Hippocampal formation (tissue), 2 donors: ENCODE data around the gene RPS6KA2.

ENCODE experiments used
- DNase-seq, 2 donors: peaks; one replicate each; lab custom pipeline; 2025; lab: John Stamatoyannopoulos, UW

The RPS6KA2 gene

GRCh38 chr6:166503167-166503744 lies 123.8 kb downstream of the RPS6KA2 start:
- DNase-seq: no peak

- no peak for DNase-seq
Observed at GRCh38 chr6:166502453-166502852, 124.6 kb downstream of the RPS6KA2 start.

- no peak for DNase-seq
Observed at GRCh38 chr6:166501246-166501645, 125.8 kb downstream of the RPS6KA2 start.

- DNase-seq: peak; percentile 65 to 66
Observed at GRCh38 chr6:166500246-166500645, 126.8 kb downstream of the RPS6KA2 start.

DNA sequence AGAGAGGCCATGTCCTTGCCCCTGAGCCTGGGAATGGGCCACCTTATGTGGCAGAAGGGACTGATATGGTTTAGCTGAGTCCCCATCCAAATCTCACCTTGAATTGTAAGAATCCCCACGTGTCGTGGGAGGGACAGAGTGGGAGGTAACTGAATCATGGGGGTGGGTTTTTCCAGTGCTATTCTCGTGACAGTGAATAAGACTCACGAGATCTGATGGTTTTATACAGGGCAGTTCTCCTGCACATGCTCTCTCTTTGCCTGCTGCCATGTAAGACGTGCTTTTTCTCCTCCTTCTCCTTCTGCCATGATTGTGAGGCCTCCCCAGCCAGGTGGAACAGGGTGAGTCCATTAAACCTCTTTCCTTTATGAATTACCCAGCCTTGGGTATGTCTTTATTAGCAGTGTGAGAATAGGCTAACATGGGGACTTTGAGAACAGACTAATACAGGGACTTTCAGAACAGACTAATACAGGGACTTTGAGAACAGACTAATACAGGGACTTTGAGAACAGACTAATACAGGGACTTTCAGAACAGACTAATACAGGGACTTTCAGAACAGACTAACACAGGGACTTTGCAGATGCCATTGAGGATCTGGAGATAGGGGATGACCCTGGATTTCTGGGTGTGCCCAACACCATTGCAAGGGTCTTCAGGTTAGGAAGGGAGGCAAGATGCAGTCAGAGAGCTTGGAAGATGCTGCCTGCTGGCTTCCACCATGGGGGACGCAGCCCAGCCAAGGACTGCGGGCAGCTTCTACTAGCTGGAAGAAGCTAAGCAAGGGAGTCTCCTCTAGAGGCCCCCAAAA lies 127.5 kb downstream of the RPS6KA2 start:
- no peak for DNase-seq

DNA sequence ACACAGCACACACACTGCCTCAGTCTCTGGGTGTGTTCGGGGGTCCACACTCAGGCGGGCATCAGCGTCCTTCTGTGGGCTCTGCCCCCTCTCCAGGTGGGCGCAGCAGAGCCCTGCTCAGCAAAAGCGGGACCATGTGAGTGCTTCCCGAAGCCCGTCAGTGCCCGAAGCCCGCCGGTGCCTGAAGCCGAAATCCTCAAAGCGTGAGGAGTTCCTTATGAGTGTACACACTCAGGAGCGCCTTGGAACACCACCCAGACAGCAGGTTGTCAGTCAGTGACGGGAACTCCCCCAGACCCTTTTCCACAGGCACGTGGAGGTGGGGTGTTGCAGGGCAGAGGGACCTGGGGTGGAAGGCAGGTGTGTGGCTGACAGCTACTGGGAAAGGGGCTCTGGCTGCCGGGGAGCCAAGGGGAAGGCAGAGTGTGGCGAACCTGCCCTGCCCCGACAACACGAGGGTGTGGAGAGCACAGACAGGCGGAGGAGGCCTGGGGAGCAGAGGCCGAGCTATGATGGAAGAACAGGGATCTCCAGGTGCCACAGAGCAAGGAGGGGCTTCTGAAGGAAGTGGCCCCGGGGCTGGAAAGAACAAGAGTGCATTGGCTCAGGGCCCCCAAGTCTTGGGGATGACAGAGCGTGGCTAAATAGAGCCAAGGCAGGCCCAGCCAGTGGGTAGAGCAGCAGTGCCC lies 128.2 kb downstream of the RPS6KA2 start:
- DNase-seq: no peak

DNA sequence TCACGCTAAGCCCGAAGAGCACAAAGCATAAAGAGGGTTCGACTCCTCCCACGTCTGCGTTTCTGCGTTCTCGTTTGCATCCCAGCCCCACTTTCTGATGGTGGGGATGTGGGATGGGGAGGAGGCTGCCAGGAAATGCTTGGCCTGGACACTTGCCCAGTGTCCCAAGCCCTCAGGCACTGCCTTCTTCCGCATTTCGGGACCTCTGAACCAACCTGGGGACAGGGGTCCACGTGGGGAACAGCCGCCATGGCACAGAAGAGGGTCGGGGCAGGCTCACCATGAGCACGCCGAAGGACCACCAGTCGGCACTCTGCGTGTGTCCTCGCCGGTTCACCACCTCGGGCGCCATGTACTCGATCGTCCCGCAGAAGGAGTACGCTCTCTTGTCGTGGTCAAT lies 128.8 kb downstream of the RPS6KA2 start:
- DNase-seq: no peak

DNA sequence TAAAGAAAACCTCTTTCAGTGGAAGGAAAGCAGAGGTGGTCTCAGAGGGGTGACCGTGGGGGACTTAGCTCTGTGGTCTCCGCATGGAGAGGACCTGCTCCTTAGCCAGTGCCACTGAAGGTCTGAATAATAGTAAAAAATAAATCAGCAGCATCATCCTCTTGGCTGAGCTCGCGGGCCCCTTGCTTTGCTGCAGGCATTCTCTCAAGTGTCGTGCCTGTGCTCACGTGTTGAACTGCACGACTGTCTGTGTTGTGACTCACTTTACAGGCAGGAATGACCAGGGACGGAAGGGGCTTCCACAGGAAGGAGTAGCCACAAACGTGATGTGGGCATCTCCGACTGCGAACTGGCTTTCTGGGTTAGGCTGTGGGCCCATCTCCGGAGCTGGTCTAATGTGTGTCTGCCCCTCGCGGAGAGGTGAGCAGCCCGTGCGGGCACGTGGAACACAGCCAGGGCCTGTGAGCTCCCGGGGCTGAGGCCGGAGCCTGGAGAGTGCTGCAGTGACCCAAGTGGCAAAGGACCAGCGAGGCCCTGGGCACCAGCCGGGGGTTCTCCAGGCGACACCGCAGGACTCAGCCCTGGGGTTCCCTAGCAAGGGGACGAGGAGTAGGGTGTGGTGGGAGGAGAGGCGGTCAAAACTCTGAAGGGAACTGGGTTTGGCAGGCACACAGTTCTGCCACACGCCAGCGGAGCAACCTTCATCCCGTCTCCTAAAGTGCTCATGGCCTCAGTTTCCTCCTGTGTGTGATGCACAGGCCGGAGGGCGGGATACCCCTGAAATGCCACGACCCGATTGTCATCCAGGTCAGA lies 129.8 kb downstream of the RPS6KA2 start:
- DNase-seq: no peak

- no peak for DNase-seq
Observed at GRCh38 chr6:166496460-166496859, 130.6 kb downstream of the RPS6KA2 start.

DNA sequence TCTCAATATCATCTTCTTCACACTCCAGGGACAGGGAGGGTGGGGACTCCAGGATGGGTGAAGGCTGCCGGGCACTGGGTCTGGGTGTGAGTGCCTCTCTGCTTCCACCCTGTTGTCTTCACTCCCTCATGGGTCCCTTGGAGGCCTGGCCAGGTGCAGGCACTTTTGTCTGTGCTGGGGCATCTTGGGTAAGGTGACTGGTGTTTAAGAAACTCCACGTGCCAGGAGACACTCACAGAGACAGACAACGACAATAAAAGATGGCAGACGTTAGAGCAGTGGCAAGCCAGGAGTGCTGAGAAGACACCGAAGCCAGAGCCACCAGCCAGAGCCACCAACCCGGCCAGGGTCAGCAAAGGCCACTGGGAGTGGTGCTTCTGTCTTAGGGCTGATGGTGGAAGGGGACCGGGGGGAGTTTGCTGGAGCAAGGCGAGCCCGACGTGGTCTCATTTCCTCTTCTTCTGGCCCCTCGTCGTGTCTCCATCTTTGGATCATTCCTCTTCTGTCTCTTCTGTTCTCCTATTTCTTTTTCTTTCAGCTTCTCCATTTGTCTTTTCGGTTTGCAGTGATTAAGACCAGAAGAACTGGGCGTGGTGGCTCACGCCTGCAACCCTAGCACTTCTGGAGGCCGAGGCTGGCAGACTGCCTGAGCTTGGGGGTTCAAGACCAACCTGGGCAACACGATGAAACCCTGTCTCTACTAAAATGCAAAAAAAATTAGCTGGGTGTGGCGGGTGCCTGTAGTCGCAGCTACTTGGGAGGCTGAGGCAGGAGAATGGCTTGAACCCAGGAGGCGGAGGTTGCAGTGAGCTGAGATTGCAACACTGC lies 131.3 kb downstream of the RPS6KA2 start:
- DNase-seq: no peak

GRCh38 chr6:166494757-166495486 lies 132.1 kb downstream of the RPS6KA2 start:
- DNase-seq: peak; percentile 41 to 53

GRCh38 chr6:166494101-166494441 lies 133.0 kb downstream of the RPS6KA2 start:
- no peak for DNase-seq

DNA sequence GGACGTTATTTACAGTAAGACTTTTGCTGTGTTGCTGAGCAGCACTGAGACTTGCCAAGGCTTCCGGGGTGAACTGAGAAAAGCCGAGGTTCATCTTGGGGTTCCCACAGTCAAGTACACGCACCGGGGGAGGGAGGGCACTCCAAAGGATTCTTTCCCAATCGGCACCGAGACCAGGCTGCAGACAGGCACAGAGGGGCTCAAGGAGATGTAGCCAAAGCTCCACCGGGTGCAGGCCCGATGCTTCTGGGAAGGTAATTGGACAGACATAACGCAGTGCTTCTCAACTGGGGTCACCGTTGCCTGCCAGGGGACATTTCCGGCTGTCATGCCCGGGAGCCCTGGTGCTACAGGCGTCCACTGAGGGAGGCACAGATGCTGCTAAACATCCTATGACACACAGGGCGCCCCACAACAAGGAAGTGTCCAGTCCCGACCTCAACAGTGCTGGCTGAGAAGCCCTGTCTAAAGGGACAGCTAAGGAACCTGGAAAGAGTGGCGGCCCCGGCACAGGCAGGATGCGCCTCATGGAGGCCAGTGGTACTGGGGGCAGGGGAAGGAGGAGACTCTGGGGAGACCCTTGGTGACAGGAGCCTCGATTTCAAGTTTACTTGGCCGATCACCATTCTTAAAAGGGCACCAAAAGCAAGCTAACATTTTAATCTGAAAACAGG lies 133.5 kb downstream of the RPS6KA2 start:
- no peak for DNase-seq

- no peak for DNase-seq
Observed at GRCh38 chr6:166492092-166492741, 134.8 kb downstream of the RPS6KA2 start.

DNA sequence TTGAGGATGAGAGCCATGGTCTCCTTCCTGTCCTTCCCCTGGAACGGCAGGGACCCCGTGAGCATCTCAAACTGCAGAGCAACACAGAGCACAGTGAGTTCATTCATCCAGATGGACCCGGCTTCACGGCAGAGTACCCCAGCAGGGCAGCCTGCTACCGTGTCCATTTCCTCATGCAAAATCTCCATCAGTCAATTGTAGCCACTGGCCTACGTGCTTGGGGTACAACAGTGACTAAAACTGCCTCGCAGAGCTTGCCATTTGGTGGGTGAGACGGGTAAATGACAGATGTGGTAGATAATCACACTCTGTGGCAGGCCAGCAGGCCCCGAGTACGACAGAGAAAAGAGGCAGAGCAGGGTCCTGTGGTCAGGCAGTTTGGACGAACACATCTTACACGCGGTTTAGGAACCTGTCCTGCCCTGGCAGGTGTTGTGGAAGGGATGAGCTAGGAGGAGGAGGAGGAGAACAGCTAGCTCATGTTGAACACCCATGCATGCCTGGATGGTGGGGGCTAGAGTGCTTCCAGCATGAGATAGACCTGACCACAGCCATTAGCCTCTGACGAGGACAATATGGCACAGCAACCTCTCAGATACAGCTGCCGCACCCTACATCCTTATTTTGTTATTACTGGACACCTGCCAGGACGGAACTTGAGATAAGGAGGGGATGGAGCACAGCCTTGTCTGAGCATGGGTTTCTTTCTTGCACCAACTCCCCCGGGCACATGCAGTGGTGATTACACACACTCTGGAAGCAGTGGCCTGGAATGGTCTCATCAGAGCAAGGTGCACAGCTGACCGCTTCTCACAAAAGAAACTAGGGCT lies 136.2 kb downstream of the RPS6KA2 start:
- no peak for DNase-seq

DNA sequence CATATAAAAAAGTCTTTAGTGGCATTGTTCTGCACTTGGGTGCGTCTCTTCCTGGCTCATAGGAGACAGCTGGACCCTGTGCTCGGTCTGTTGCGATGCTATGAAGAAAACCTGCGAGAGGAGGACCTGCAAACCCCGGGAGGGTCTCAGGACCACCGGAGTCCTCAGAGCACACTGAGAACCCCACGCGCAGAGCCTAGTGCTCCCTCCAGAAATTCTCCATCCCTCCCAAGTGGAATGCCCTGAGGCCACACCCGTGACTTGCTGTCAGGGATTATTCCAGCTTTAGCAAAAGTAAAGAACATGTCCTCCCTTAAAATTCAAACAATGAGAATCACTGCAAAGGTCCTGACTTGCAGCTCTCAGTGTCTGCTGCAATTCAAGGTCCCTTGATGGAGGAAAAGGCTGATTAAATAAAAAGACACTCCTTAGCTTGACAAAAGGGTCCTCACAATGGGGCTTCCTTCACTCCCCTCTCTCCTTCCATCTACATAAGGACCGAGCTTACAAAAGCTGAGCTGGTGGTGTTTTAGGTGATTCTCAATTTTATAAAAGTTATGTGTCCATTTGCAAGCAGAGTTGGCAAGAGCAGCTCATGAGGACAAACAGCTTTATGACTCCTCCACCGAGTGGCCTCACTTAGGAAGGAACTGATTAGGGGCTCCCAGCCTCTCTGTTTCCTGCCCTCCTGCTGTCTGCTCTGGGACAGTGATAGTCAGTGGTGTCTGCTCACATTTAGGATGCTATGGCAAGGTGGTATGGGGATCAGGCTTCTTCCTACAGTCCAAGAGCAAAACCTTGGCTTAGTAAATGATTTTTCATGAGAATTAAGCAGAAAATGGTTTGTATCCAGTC lies 137.5 kb downstream of the RPS6KA2 start:
- DNase-seq: no peak

- no peak for DNase-seq
Observed at GRCh38 chr6:166488701-166489100, 138.3 kb downstream of the RPS6KA2 start.
